RWPE2 (cell line): ENCODE data around the gene FAAP20.

Experiments
- ATAC-seq: fragments of 200-7000 bp; cut with Tn5 transposase; 3 replicates; pipeline ENCODE4 v1.9.1; 2021; ENCODE audit warnings: low read depth
- DNase-seq: peaks from one replicate; pipeline ENCODE4 v3.0.0-alpha.2; 2020; ENCODE audit warnings: low spot score
- H3K27ac ChIP-seq: fragments of 450-650 bp; 2 replicates; pipeline ENCODE4 v1.5.1; 2017; ENCODE audit warnings: mild to moderate bottlenecking; ENCODE audit not compliant: poor library complexity, severe bottlenecking
- H3K27me3 ChIP-seq: fragments of 250-450 bp; sonication (Bioruptor Pico); 2 replicates; pipeline ENCODE4 v1.5.1; 2021; ENCODE audit warnings: mild to moderate bottlenecking, moderate library complexity; ENCODE audit not compliant: insufficient read depth, poor library complexity, severe bottlenecking
- H3K36me3 ChIP-seq: fragments of 250-450 bp; sonication (Bioruptor Pico); 2 replicates; pipeline ENCODE4 v1.5.1; 2020; ENCODE audit warnings: low read depth, mild to moderate bottlenecking, moderate library complexity
- H3K4me1 ChIP-seq: fragments of 250-450 bp; sonication (Bioruptor Pico); 2 replicates; pipeline ENCODE4 v1.5.1; 2021; ENCODE audit warnings: mild to moderate bottlenecking, moderate library complexity; ENCODE audit not compliant: insufficient read depth, poor library complexity, severe bottlenecking
- H3K4me3 ChIP-seq: fragments of 250-450 bp; sonication (Bioruptor Pico); 2 replicates; pipeline ENCODE4 v1.5.1; 2021; ENCODE audit warnings: mild to moderate bottlenecking, moderate library complexity; ENCODE audit not compliant: severe bottlenecking
- H3K9me3 ChIP-seq: fragments of 250-450 bp; sonication (Bioruptor Pico); 2 replicates; pipeline ENCODE4 v1.5.1; 2021; ENCODE audit warnings: mild to moderate bottlenecking, moderate library complexity; ENCODE audit not compliant: severe bottlenecking
- TF ChIP-seq, protein P1 (sequence below): fragments of 450-650 bp; IDR thresholded peaks from one replicate; pipeline ENCODE4 v1.5.1; 2017; ENCODE audit warnings: mild to moderate bottlenecking, moderate library complexity; ENCODE audit not compliant: poor library complexity, severe bottlenecking

The FAAP20 gene

DNA sequence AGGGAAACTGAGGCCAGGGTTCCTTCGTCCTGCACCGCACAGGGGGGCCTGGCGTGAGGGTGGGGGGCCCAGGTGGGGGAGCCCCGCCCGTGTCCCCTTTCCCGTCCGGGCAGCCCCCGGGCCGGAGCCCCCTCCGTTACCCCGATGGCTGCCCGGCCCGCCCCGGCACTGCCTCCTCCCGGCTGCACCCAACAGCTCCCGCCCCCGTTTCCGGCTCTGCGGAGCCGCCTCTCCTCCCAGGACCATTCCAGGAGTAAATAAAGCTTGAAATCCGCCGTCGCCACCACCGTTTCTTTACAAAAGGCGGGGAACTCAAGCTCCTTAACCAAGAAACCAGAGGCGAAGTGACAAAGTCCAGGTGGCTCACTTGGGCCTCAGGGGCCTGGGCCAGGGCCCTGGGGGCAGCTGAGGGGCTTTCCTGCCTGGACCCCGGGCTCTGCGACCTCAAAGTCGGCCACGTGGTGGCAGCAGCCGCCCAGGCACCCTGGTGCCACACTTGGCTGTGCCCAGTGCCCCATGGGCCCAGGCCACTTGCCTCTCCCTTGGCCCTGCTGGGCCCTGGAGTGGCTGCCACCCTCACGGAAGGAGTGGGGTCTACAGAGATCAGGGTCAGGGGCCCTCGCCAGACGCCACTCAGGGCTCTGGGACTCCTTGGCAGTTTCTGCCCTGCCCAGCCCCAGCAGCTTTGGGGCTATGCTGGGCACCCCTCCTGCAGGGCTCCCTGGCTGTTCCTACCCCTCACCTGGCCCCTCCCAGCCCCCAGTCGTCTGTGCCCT, 514 bp upstream of the FAAP20 start:
- peak overlapping the region; percentile 81 for H3K4me3 ChIP-seq
- H3K27me3 ChIP-seq = no peaks in the 10 kb centered on the region
- H3K36me3 ChIP-seq = no peaks in the 10 kb centered on the region; the same call in 1 of the 2 replicates
- TF ChIP-seq, protein P1, sequence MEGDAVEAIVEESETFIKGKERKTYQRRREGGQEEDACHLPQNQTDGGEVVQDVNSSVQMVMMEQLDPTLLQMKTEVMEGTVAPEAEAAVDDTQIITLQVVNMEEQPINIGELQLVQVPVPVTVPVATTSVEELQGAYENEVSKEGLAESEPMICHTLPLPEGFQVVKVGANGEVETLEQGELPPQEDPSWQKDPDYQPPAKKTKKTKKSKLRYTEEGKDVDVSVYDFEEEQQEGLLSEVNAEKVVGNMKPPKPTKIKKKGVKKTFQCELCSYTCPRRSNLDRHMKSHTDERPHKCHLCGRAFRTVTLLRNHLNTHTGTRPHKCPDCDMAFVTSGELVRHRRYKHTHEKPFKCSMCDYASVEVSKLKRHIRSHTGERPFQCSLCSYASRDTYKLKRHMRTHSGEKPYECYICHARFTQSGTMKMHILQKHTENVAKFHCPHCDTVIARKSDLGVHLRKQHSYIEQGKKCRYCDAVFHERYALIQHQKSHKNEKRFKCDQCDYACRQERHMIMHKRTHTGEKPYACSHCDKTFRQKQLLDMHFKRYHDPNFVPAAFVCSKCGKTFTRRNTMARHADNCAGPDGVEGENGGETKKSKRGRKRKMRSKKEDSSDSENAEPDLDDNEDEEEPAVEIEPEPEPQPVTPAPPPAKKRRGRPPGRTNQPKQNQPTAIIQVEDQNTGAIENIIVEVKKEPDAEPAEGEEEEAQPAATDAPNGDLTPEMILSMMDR = peak; percentile 98
- no peaks in the 10 kb centered on the region for H3K9me3 ChIP-seq
- DNase-seq (peak; percentile 92), ATAC-seq (peak; percentile 75)
- no peaks in the 10 kb centered on the region for H3K4me1 ChIP-seq
- H3K27ac ChIP-seq = peak overlapping the region; percentile 62

DNA sequence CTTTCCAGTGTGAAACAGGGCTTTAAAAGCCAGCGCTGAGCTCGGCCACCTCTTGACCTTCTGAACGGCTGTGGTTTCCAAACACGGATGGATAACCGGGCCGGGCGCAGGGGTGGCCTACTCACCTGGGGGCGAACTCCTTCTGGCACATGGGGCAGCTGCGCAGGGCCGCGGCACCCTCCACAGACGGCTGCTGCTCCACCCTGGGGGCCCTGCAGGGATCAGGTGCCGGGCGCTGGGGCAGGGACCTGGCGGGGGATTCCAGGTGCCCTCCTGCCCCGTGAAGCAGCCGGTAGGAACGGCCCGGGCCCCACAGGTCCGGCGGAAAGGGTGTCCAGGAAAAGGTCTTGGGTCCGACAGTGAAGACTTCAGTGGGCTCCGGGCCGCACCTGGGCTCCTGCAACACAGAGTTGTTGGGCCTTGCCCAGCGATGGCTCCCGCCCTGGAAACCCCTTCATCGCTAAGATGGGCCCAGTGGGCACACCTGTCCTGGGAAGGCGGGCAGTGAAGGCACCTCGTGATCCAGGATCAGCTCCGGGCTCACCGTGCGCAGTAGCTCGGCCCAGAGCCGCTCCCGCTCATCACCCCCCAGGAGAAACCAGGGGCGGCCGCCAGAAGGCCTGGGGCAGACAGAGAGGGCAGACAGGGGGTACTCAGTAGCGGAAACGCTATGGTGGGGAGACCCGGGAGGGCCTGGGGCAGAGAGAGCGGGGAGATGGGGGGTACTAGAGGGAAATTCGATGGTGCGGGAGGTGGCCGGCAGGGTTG, 874 bp downstream of the FAAP20 start:
- TF ChIP-seq, protein P1 = no peak
- H3K9me3 ChIP-seq = no peaks in the 10 kb centered on the region
- H3K27ac ChIP-seq = peak overlapping the region; percentile 62
- no peaks in the 10 kb centered on the region for H3K27me3 ChIP-seq
- ATAC-seq (no peak), DNase-seq (no peak)
- H3K4me3 ChIP-seq = peak overlapping the region; percentile 81
- H3K36me3 ChIP-seq = no peaks in the 10 kb centered on the region; the same call in 1 of the 2 replicates
- H3K4me1 ChIP-seq = no peaks in the 10 kb centered on the region

DNA sequence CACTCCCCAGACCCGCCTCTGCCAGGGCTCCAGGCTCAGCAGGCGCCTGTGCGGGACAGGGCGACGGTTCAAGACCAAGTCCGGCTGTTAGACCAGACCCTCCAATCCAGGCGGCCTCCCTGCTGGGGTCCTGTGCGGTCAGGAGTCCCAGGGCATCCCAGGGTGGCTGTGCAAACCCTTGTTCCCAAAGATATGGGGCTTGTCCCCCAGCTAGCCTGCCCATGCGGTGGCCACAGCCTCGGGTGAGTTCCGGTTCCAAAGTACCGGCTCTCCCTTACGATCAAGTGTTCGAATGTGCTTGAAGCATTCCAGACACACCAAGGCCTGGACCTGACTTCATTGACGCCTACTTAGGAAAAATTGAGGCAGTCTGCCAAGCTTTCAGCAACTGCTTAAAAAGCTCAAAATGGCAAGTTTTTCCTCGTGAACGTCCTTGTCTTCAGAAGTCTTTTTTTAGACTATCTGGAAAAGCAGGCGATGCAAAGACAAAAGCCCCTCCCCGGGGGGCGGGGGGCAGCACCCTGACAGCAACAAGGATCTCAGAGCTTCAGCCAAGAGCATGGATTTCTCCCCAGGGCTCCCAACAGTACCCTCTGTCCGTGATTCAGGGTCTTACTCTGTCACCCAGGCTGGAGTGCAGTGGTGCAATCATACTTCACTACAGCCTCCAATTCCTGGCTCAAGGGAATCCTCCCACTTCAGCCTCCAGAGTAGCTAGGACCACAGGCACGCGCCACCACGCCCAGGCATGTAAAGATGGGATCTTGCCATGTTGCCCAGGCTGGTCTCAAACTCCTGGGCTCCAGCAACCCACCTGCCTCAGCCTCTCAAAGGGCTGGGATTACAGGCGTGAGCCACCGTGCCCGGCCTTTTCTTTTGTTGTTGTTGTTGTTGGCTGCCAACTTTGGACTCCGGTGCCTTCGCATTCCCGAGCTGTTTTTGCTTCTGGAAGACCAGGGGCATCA, 2.3 kb downstream of the FAAP20 start:
- TF ChIP-seq, protein P1 = no peak
- H3K4me3 ChIP-seq = no peak overlapping the region
- DNase-seq (no peak), ATAC-seq (no peak)
- no peaks in the 10 kb centered on the region for H3K4me1 ChIP-seq
- no peaks in the 10 kb centered on the region; the same call in 1 of the 2 replicates for H3K36me3 ChIP-seq
- no peaks in the 10 kb centered on the region for H3K27me3 ChIP-seq
- no peaks in the 10 kb centered on the region for H3K9me3 ChIP-seq
- H3K27ac ChIP-seq = peak overlapping the region; percentile 62

DNA sequence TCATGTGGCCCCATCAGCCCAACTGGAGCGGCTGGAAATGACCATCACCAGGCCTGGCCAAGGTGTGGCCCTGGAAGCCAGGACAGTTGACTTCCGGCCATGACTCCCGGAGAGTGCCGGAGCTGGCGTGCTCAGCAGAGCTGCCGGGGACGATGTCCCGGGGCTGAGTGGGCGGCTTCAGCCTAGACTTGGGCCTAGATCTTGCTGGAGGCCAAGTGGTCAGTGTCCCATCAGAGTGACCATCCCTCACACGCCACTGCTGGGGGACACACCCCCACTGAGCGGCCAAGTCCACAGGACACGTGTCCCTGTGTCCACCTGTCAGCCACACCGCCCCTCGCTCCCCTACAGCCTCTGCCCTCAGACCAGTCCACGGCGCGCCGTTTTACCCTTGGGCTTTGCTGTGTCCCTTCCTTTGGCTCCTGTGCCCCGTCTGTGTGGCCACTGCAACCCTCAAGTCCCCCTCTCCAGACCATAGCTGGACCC, 4.0 kb downstream of the FAAP20 start:
- TF ChIP-seq, protein P1 = no peak
- DNase-seq (no peak), ATAC-seq (no peak)
- Histone ChIP-seq H3K36me3 (peaks cover 3% of the 10 kb centered on the region; the same call in 1 of the 2 replicates), H3K27ac (peak overlapping the region; percentile 65), H3K9me3 (no peaks in the 10 kb centered on the region), H3K4me3 (no peak overlapping the region), H3K4me1 (no peaks in the 10 kb centered on the region), H3K27me3 (no peaks in the 10 kb centered on the region)
